Endometrium (tissue), 2 donors: ENCODE data around the gene HAPSTR1.
"Not testable (repeated sequence)": the region's sequence is repeated elsewhere in the genome, so short reads cannot be mapped to it uniquely, and the experiment has no call there.

ENCODE experiments used
- FAIRE-seq: peaks from 2 replicates; lab custom pipeline; 2012; peaks lifted over from hg19 to GRCh38; lab: Jason Lieb, UNC
- donor health status: control.
- donor health status: control.

Gene HAPSTR1

DNA sequence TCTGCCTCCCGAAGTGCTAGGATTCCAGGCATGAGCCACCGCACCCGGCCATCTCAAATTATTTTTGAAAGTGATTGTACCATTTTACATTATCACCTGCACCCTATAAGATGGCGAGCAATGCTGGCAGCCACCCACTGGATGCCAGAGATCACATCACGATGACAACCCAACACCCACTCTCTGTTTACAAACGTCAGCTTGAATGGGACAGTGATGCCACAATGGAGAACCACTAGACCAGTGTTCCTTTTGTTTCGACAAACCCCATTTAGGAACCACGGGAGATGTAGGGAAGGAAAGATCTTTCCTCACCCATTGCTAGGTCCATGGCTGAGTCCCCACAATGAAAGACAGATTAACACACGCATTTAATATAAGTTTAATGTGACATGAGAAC, 20.1 kb upstream of the HAPSTR1 start:
- no peak for FAIRE-seq

DNA sequence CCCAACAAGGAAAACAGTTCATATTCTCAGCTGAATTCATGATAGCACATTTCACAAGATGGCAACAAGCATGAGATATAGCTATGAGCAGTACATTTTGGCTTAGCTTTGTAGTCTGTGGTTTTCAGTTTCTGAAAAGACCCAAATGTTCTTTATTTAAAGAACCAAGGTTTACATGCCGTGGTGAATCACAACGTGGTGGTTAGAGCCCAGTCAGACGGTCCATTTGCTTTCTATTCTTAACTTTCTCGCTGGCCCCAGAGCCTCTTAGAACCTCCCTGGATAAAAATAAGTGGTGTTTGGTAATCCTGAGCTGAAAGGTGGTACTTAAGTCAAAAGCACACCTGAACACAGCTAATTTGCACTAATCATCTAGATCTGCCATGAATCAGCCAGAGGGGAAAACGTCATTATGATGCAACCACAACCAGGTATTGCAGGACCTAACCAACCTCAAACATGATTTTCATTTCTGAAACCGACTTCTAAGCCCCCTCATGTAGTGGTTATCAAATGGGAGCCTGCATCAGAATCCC, 18.6 kb upstream of the HAPSTR1 start:
- no peak for FAIRE-seq

GRCh38 chr16:9075299-9076071, 16.0 kb upstream of the HAPSTR1 start:
- no peak for FAIRE-seq

DNA sequence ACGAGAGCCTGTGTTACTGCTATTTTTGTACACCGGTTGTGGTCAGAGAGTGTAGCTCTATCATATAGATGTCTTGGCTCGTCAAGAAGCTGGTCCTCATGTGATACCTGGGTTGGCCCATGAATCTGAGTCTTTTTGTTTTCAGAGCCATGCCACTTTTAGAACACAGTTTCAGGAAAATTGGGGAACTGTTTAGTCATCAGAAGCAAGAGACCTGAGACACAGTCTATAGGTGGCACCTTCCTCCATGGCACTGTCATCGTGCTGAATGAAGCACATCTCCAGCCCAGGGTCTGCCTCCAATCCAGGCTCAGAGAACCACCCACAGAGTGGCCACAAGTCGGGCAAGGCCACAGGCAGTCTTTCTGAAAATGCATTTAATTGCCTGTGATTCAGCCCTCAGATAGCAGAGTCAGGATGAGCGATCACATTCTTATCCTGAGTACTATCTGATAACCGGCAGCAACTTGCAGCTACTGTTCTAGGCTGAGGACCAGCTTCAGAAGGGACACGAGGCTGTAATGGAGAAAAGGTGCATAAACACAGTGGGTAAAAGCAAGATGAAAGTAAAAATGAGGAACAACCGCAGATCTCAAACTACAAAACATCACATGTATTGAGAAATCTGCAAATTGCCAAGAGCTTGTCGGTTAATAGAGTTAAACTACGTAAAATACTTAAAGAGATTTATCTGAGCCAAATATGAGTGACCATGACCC, 14.2 kb upstream of the HAPSTR1 start:
- FAIRE-seq: no peak

GRCh38 chr16:9078467-9079429, 12.7 kb upstream of the HAPSTR1 start:
- not testable (repeated sequence) for FAIRE-seq

DNA sequence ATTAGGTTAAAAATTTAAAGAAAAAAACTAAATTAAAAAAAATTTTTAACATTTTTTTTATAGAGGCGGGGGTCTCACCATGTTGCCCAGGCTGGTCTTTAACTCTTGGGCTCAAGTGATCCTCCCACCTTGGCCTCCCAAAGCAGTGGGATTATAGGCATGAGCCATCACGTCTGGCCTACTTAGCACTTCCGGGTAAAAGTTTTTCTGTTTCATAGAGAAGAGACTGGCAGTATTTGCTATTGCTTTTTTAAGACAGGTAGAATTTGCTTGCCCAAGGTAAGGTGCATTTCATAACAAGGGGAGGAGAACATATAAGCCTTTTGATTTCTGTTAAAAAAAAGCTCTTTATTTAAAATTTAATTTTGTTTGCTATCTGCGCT, 12.0 kb upstream of the HAPSTR1 start:
- no peak for FAIRE-seq

DNA sequence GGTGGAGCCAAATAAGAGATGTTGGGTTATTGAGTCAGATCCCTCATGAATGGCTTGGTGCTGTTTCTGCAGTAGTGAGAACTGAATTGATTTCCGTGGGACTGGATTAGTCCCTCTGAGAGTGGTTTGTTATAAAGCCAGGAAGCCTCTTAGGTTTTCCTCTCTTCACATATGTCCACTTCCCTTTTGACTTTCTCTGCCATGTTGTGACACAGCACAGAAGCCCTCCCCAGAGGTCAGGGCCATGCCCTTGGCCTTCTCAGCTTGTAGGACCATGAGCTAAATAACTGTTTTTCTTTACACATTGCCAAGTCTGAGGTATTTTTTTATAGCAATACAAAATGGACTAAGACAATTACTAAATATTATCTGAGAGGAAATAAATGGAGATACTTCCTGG, 10.3 kb upstream of the HAPSTR1 start:
- no peak for FAIRE-seq

GRCh38 chr16:9081843-9082242, 9.6 kb upstream of the HAPSTR1 start:
- FAIRE-seq: no peak

- no peak for FAIRE-seq
Measured at GRCh38 chr16:9082422-9082821, 9.0 kb upstream of the HAPSTR1 start.

- not testable (repeated sequence) for FAIRE-seq
Measured at GRCh38 chr16:9087733-9088132, 3.7 kb upstream of the HAPSTR1 start.

- FAIRE-seq: no peak
Measured at GRCh38 chr16:9088848-9089247, 2.6 kb upstream of the HAPSTR1 start.

GRCh38 chr16:9089660-9090059, 1.8 kb upstream of the HAPSTR1 start:
- FAIRE-seq: no peak

DNA sequence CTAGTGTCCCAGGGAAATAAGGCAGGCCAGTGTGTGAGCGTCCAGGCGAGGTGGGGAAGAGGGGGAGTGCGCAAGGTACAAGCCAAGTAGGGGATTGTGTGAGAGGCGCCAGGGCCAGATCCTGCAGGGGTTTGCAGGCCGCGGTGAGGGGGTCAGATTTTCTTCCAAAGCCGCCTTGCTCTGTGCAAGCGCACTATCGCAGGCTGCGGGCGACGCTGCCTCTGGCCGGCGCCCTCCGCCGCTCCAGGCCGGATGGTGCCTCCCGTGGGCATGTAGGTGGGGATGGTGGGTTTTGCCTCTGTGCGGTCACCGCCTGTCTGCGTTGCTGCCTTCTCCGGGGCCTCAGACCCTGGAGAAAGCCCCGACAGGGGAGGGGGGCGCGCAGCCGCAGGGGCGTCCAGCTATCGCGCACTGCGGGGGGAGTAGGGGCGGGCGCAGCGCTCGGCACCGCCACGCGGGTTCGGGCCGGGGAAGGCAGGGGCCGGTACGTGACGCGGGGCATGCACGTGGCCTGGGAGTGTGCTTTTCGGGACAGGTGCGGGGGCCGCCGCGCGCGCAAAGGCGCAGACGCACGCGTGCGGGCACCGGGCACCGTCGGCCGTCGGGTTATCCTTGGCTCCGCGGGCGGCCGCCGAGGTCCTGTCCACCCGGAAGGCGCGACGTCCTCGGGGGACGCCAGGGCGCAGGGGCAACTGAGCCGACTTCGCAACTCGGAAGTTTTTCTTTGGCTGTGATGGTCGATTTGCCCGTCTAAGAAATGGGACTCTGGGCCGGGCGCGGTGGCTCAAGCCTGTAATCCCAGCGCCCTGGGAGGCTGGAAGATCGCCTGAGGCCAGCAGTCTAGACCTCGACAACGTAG, 1.1 kb upstream of the HAPSTR1 start:
- FAIRE-seq: no peak

- FAIRE-seq: no peak
Measured at GRCh38 chr16:9091867-9092281, 430 bp downstream of the HAPSTR1 start.

DNA sequence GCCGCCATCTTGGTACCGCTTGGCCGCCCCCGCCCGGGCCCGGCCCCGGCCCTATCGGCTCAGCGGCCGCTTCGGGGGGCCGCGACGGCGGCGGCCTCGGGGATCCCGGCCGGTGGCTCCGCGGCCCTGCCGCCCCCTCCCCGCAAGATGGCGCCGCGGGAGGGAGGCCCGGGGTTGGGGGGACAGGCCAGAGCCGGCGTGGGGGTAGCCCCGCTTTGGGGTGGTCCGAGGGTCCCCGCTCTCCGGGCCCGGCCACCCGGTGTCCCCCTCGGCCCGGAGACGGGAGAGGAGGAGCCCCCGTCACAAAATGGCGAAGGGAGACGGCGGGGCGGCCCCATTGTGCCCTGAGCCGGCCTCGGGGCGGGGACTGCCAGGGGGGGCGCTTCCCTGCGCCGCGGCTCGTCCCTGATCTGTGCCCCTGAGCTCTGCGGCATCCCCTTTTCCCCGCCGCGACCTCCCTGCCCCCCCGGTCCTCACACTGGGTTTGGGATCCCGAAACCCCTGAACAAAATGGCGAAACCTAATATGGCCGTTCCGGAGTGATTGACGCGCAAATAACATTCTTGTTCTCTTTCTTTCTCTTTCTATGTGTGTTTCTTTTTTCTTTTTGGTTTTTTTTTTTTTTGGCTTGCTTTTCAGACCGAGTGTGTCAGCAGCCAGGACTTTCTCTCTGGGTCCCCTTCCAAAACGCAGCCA, 986 bp downstream of the HAPSTR1 start:
- FAIRE-seq: no peak

- FAIRE-seq: no peak
Measured at GRCh38 chr16:9092978-9093344, 1.5 kb downstream of the HAPSTR1 start.

- FAIRE-seq: no peak
Measured at GRCh38 chr16:9094011-9094846, 2.8 kb downstream of the HAPSTR1 start.

DNA sequence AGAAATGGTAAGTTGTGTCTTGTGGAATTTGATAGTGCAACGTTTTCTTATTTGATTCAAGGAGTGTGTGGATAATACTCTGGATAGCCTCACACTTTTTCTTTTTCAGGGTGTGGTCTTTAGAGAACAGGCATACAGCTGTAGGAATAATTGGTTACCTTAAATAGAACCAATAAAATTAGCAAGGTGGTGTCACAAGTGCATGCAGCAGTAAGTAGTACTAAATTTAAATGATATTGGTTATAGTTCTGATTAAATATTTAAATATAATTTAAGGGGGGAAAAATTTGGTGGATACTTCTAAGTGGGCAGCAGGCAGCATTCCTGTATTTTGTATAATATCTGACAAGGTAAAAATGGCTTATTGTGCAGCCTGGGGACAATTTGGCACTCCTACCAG, 3.7 kb downstream of the HAPSTR1 start:
- FAIRE-seq: no peak

DNA sequence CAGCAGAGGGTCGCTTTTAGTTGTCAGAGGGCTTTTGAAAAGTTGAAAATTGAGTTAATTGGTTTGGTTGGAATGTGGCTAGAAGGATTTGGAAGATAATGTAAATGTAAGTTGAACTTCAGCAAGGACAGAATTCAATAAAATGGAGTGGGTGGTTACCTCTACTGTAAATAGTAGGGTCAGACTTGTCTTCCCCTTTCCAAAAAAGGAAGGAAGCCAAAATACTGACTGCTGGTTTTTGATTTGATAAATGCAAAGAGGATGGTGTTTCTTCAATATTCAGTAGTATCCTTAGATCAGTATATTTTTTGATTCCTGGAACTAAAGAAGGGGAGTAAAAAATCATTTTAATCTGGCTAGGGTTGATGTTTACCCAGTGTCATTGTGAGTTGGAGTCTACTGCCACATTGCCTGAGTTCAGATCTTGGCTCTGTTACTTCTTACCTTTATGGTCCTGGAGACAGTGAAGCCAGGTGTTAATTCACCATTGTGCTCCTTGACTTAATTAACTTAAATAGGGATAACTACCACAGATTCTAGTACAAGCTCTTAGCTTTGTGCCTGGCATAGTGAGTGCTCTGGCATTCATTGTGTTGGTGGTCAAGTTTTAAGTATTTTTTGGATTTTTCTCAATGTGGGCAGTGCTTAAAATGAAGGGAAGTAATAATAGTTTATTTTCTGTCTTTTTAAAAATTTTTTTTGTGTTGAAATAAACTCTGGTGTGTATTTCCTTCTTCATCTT, 4.4 kb downstream of the HAPSTR1 start:
- no peak for FAIRE-seq
